Measurements from ENCODE around the gene TARDBP. TPM values are rescaled to one million over a fixed set of nuclear protein-coding genes. Genes with fewer than 3 reads are reported as not detected.
A peak's percentile ranks its signal among the peaks of the same experiment; 100 is the strongest.

TARDBP gene
- total RNA-seq (2021; ENCODE audit: unreplicated experiment) (196 TPM), Bru-seq, nascent RNA (percentile 99 among the genes with signal in this experiment), BruChase-seq, experiment 1, labeled RNA remaining after a 2-hour chase (percentile 100 among the genes with signal in this experiment), BruChase-seq, experiment 2, labeled RNA remaining after a 6-hour chase (percentile 100 among the genes with signal in this experiment)
- polyA plus RNA-seq (2012; ENCODE audit: insufficient read length) = 181 TPM
- long read RNA-seq, full-length matches to known transcripts = 285 of 342 reads
- long read RNA-seq, partial matches to known transcripts = 38 of 342 reads
- long read RNA-seq, other reads (novel, unspliced or antisense) = 19 of 342 reads

DNA sequence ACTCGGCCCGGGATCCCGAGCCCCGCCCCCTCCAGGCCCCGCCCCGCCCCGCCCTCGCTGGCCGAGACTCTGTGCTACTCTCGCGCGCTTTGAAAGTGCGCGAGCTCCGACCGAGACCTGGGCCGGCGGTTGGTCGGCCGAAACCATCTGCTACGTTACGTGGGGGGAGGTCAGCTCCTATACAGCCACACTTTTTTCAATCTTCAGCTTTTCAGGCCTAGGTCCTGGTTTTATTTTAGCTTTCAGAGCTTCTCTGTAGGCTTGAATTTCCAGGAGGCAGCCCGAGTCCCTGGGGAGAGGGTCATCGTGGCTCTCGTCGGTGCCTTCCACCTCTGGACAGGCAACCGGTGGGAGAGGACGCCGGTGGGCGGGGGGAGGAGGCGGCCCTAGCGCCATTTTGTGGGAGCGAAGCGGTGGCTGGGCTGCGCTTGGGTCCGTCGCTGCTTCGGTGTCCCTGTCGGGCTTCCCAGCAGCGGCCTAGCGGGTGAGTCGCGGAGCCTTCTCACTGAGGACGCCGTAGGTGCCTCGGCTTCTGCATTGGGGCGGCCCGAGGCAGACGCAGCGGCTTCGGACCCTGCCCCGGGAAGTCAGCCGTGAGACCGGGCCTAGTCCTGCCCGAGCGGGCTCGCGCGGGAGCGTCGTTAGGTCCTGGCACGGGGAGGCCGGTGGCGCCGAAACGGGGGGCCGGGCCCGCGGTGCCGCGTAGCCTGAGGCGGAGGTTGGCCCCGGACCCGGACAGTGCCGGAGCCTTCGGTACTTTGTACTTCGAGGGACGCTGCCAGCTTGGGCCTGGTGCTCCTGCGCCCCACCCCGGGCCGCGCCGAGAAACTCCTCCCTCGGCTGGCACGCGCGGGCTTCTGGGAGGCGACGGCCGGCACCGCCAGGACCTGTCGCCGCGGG is at the start of gene TARDBP:
Gene TARDBP, plus strand, starts transcription at position 395 of the 900 bp plus-strand sequence. CDS start 1,074 bp downstream, outside the sequence.
- Histone ChIP-seq H3K36me3 (ENCODE audit: control insufficient read depth, insufficient read depth, low read length) (peaks cover 24% of the 10 kb centered on the region), H3K9me3 (ENCODE audit: control insufficient read depth, insufficient read depth, low read depth, low read length) (no peaks in the 10 kb centered on the region), H3K4me3 (ENCODE audit: low read depth in 2 of 2, low read length in 2 of 2) (peak within 1 kb of the TSS; percentile 83 to 96), H3K27ac (ENCODE audit: low read length) (peak within 1 kb of the TSS; percentile 97), H3K27me3 (ENCODE audit: control insufficient read depth, insufficient read depth, low read length) (no peaks in the 10 kb centered on the region), H3K4me1 (ENCODE audit: control insufficient read depth, insufficient read depth, low read length) (peaks cover 9% of the 10 kb centered on the region)
- no TSS peak for BruUV-seq (replicated peaks)
- intact Hi-C loops (cut with micrococcal nuclease; ENCODE audit: unreplicated experiment) = no loop called here
- ChIA-PET CTCF (interaction anchor here (0.6 to 0.7 kb wide), 2 partner anchors 20 to 504 kb away, joined by 3 read pairs; no protein-coding TSS in a partner anchor), POLR2A (interaction anchor here (1.2 kb wide), 1 partner anchor 26 kb away, joined by 3 read pairs; no protein-coding TSS in a partner anchor)
- in situ Hi-C loops (cut with HindIII; ENCODE audit: low pct_unique_long_range_greater_than_20kb, low sequenced_read_pairs) = no loop called here
- TF ChIP-seq TCF7L2 (IDR thresholded peaks at IDR 0.05; ENCODE audit: low read depth, low read length) (peak; percentile 62; the same call in 1 of the 2 replicates), POLR2AphosphoS5 (IDR thresholded peaks at IDR 0.05; ENCODE audit: low read depth, low read length) (peak; percentile 71), SIN3A (IDR thresholded peaks at IDR 0.05; ENCODE audit: borderline replicate concordance, insufficient read depth, low read depth, low read length) (peak; percentile 39; the same call in 1 of the 2 replicates)
- TF ChIP-seq, protein P1, sequence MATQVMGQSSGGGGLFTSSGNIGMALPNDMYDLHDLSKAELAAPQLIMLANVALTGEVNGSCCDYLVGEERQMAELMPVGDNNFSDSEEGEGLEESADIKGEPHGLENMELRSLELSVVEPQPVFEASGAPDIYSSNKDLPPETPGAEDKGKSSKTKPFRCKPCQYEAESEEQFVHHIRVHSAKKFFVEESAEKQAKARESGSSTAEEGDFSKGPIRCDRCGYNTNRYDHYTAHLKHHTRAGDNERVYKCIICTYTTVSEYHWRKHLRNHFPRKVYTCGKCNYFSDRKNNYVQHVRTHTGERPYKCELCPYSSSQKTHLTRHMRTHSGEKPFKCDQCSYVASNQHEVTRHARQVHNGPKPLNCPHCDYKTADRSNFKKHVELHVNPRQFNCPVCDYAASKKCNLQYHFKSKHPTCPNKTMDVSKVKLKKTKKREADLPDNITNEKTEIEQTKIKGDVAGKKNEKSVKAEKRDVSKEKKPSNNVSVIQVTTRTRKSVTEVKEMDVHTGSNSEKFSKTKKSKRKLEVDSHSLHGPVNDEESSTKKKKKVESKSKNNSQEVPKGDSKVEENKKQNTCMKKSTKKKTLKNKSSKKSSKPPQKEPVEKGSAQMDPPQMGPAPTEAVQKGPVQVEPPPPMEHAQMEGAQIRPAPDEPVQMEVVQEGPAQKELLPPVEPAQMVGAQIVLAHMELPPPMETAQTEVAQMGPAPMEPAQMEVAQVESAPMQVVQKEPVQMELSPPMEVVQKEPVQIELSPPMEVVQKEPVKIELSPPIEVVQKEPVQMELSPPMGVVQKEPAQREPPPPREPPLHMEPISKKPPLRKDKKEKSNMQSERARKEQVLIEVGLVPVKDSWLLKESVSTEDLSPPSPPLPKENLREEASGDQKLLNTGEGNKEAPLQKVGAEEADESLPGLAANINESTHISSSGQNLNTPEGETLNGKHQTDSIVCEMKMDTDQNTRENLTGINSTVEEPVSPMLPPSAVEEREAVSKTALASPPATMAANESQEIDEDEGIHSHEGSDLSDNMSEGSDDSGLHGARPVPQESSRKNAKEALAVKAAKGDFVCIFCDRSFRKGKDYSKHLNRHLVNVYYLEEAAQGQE (IDR thresholded peaks at IDR 0.05; ENCODE audit: insufficient read depth in 1 of 2, low read depth in 2 of 2, low read length in 1 of 2) = no peak; a peak in 1 of 4 replicates
- TF ChIP-seq, protein P2, sequence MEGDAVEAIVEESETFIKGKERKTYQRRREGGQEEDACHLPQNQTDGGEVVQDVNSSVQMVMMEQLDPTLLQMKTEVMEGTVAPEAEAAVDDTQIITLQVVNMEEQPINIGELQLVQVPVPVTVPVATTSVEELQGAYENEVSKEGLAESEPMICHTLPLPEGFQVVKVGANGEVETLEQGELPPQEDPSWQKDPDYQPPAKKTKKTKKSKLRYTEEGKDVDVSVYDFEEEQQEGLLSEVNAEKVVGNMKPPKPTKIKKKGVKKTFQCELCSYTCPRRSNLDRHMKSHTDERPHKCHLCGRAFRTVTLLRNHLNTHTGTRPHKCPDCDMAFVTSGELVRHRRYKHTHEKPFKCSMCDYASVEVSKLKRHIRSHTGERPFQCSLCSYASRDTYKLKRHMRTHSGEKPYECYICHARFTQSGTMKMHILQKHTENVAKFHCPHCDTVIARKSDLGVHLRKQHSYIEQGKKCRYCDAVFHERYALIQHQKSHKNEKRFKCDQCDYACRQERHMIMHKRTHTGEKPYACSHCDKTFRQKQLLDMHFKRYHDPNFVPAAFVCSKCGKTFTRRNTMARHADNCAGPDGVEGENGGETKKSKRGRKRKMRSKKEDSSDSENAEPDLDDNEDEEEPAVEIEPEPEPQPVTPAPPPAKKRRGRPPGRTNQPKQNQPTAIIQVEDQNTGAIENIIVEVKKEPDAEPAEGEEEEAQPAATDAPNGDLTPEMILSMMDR (IDR thresholded peaks at IDR 0.05) = no peak
- DNase-seq (ENCODE audit: low read depth, low spot score) (peak; percentile 80), ATAC-seq (peak; percentile 92)

DNA sequence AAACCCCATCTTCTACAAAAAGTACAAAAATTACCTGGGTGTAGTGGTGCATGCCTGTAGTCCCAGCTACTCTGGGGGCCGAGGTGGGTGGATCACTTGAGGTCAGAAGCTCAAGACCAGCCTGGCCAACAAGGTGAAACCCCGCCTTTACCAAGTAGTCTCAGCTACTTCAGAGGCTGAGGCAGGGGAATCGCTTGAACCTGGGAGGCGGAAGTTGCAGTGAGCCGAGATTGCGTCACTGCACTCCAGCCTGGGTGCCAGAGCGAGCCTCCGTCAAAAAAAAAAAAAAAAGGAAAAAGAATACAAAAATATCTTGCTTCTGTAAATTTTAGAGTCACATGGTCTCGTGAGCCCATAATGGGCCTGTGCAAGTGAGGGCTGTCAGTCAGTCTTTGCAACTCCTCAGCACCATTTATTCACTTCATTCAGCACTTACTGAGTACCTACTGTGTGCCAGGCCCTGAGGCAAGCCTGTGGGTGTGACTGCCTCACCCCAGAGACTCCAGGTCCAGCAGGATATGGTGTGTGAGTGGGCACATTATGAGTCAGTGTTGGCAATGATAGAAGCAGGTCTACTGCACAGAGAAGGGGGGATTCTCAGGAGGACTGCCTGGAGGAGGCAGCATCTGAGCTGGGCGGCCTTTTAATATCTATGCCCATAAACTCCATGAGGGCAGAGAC is 46.8 kb upstream of the TARDBP start:
- POLR2A ChIA-PET = no interaction called here
- Histone ChIP-seq H3K27me3 (ENCODE audit: control insufficient read depth, insufficient read depth, low read length) (no peaks in the 10 kb centered on the region), H3K4me3 (ENCODE audit: low read depth in 2 of 2, low read length in 2 of 2) (no peak overlapping the region), H3K9me3 (ENCODE audit: control insufficient read depth, insufficient read depth, low read depth, low read length) (no peaks in the 10 kb centered on the region), H3K4me1 (ENCODE audit: control insufficient read depth, insufficient read depth, low read length) (peaks cover 4% of the 10 kb centered on the region; the same call in 1 of the 2 replicates), H3K36me3 (ENCODE audit: control insufficient read depth, insufficient read depth, low read length) (no peaks in the 10 kb centered on the region), H3K27ac (ENCODE audit: low read length) (no peak overlapping the region)
- no TSS peak for BruUV-seq (replicated peaks)
- intact Hi-C loops (cut with micrococcal nuclease; ENCODE audit: unreplicated experiment) = no loop called here
- in situ Hi-C loops (cut with HindIII; ENCODE audit: low pct_unique_long_range_greater_than_20kb, low sequenced_read_pairs) = no loop called here
- no peak for TF ChIP-seq SIN3A (IDR thresholded peaks at IDR 0.05; ENCODE audit: borderline replicate concordance, insufficient read depth, low read depth, low read length)
- TF ChIP-seq POLR2AphosphoS5 (IDR thresholded peaks at IDR 0.05; ENCODE audit: low read depth, low read length) = no peak
- TF ChIP-seq TCF7L2 (IDR thresholded peaks at IDR 0.05; ENCODE audit: low read depth, low read length) = no peak
- TF ChIP-seq, protein P2 (IDR thresholded peaks at IDR 0.05) = no peak
- DNase-seq (ENCODE audit: low read depth, low spot score) (no peak), ATAC-seq (no peak)
- CTCF ChIA-PET = no interaction called here

All from Panc1 (cell line).